GM18498 (cell line): ENCODE results near the gene ABLIM1.

ENCODE experiments used
- ATAC-seq: cut with Tn5 transposase; IDR thresholded peaks from one replicate; pipeline ENCODE4 v1.9.1; 2021; ENCODE audit warnings: mild to moderate bottlenecking, moderate library complexity; ENCODE audit not compliant: unreplicated experiment

The ABLIM1 gene

GRCh38 chr10:114624951-114625780 lies 32.9 kb downstream of the ABLIM1 start:
- ATAC-seq, result no peak

DNA sequence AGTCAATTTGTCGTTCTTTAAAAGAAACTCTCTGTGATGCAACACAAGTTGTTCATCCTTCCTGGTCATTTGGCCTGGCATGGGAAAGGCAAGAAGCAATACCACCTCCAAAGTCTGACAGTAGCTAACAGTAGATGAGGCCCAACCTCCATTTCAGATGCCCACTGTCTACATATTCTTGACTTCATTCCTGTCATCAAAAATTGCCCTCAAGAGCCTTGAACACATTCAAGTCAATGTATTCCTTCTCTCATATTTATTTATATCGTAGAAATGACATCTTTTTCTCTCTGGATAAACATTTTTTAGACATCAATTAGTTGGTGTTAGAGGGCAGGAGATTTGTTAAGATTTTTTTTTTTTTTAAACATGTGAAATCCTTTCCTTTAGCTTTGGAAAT lies 33.7 kb downstream of the ABLIM1 start:
- ATAC-seq, result no peak

GRCh38 chr10:114623661-114624294 lies 34.3 kb downstream of the ABLIM1 start:
- no peak for ATAC-seq

DNA sequence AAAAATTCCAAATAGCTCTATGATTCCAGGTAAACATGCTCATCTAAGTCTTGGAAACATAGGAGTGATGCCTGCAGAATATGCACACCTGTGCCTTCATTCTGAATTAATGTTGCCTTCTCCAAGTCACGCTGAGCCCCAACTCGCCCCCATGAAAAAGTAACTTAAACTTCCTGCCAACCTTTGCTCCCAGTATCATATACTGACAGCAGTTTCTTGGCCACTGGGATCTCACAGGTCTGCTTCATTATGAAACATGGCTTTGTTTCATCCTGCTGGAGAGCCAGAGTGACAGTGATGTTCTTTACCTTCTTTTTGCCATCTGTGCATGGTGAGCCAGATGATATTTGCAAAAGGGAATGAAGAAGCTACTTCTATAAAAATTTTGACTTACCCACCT lies 34.9 kb downstream of the ABLIM1 start:
- no peak for ATAC-seq

- no peak for ATAC-seq
Measured at GRCh38 chr10:114618722-114619121, 39.4 kb downstream of the ABLIM1 start.

DNA sequence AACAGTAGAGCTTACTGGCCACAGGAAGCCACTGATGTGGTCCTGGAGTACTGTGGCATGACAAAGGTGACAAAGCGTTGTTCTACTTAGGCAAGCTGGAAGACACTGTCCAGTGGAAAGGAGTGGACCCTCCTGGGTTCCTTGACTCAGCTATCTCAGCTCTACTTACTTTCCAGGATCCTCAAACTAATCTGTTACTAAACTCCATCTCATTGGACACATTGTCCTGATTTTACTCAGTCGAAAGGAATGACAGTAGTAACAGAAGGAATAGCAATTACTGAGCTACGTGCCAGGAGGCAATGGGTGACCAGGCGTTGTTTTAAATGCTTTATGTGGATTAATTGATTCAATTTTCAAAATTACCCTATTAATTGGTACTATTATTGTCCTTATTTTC lies 41.6 kb downstream of the ABLIM1 start:
- no peak for ATAC-seq

GRCh38 chr10:114616103-114616502 lies 42.0 kb downstream of the ABLIM1 start:
- ATAC-seq, result no peak

DNA sequence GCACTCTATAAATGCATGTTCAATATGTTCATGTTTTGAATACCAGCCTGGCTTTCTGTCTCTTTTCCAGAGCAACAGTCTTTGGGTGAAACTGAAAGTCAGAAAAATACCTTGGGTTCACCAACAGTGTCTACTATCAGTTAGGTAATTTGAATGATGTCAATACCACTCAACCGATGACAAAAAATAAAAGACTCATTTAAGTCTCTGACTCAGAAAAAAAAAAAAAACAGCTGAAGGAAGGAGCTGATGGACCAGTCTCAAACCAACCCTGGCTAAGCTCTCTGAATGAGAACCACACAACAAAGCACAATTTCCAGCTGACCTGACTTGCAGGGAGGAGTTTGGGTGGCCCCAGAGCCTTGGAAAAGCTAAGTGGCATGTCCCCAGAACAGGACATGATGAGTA lies 42.5 kb downstream of the ABLIM1 start:
- ATAC-seq, result peak; percentile 90

DNA sequence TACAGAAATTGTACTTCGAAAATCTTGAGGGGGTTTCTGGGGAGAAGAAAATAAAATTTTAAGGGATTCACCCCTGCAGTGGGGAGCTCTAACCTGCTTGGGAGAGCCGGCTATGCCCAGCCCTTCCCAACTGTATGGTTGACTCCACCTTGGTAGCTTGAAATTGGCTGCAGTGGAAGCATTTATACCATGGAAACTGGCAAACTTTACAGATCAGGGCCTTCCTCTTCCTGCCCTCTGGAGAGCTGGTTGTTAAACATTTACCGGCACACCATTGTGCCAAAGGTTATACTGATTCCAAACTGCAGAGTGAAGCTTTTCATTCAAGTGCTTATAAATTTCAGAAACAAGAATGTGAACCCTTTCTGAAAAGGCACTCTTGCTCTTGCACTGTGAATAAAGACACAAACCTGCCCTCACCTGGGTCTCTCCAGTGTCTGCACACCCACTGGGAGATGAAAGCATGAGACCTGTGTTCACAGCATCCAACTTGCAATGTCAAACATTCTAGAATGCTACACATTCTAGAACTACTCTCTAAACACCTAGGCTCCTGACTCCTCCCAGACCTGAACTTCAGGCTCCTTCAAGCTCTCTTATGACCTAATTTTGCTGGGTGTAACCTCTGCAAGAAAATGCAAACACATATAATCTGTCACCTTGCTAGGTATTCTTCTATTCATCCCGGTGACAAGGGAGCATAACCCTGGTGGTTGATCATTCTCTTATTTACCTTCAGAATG lies 44.7 kb downstream of the ABLIM1 start:
- ATAC-seq, result no peak

DNA sequence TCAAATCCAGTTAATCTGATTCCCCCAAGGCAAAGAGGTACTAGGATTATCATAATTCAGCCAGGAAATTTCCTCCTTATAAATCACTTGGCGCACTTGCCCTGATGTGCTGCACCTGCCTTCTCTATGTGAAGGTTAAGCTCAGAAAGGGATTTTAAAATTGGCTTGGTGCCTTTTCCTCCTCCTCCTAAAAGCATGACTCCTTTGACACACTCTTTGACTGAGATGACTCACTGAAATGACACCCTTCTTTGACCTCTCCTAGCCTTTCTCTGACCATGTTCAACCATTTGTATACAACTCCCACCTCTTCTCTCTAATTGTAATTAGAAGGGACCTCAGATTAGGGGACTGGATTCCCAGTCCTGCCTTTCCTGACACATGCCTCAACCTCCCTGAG lies 46.5 kb downstream of the ABLIM1 start:
- ATAC-seq, result no peak

DNA sequence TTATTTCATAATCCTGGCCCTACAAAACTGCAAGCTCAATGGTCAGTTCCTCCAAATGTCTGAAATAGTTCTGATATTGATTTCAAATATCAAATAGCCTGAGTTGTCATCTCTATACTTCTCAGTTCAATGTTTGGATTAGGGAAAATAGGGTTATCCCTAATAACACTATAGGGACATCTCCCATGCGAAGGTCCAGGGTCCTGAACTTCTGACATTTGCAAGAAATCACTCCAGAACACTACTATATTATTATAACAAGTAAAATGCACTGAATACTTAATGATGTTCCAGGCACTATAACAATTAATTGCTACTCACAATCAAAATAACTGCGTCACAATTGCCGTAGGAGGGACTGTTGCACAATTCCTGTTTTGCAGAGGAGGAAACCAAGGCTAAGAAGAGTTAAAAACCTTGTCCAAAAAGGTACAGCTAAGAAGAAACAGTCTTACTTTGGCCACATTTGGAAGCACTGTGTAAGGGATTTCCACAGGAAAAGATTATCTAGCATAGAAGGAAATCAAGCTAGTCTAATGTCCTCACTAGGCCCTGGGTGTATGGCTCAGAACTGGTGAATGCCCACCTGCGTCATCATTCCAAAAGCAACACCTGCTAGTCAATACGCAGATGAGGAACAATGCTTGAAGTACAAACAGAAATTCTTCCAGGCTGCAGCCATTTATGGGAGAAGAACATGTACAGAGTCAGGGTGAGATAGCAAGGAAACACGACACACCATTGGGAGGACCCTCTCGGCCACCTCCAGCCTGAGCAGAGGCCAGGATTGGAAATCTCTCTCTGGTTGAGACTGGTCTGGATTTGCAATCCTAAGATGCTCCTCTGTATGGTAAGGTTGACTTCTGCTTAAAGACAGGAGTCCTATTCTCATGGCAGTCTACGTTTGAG lies 48.3 kb downstream of the ABLIM1 start:
- no peak for ATAC-seq

GRCh38 chr10:114607358-114607998 lies 50.6 kb downstream of the ABLIM1 start:
- ATAC-seq, result no peak

- ATAC-seq, result peak; percentile 61
Measured at GRCh38 chr10:114605155-114605797, 52.8 kb downstream of the ABLIM1 start.

GRCh38 chr10:114604357-114605130 lies 53.5 kb downstream of the ABLIM1 start:
- no peak for ATAC-seq

DNA sequence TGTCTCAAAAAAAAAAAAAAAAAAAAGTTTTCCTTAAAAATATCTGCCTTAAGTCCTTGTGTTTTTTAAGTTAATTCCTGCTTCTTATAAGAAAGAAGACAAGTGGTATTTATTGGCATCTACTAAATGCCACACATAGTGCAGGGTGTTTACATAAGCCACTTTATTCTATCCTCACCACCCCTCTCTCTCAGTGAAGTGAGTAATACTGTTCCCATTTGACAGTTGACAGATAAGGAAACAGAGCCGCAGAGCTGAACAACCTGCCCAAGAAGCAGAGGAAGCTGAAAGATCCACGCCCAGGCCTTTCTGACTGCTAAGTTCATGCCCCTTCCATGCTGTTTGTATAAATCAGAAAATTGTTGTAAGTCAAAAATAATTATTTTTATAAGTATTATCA lies 54.1 kb downstream of the ABLIM1 start:
- no peak for ATAC-seq

GRCh38 chr10:114603303-114603702 lies 54.8 kb downstream of the ABLIM1 start:
- ATAC-seq, result no peak

DNA sequence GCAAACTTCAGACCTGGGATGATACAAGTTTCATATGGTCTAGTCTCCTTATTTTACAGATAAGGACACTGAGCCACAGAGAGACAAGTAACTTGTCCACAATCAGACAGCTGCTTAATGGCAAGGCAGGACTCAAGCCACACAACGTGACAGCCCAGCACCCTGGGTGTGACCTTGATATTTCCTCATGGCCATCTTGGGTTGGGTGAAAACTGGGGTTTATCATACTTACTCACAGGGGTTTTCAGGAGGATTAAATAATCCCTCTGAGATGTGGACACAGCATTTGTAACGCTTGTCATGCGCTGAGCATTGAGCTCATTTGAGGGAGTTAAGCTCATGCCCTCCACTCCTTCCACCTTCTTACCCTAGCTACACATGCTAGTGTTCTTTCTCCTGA lies 58.0 kb downstream of the ABLIM1 start:
- ATAC-seq, result no peak

DNA sequence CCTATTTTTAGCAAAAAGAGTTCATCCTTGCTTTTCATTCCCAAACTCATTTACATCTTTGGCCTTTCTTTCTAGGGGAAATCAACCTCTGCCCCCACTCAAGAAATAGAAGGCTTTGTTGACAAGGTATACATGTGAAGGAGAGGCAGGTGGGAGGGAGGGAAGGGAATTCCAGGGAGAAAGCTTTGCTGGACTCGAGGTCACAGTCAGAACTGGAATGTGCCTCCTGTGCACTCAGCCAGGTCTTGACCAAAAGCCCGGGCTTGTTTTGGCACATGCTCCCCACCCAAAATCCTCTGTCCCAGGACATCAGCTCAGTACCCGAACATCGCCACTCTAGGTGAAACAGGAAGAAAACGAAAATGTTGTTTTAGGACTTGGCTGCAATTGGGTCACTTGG lies 61.3 kb downstream of the ABLIM1 start:
- ATAC-seq, result no peak
